ENCODE data around the gene NHEJ1. TPM values are rescaled to one million over a fixed set of nuclear protein-coding genes. Genes with fewer than 3 reads are reported as not detected.

The NHEJ1 gene
- total RNA-seq, 4 donors from 2014 or later, result 13.8 to 23.2 (median 17.5) TPM

GRCh38 chr2:219049282-219049681, 111.3 kb downstream of the NHEJ1 start:
- ATAC-seq (ENCODE audit: low FRiP score) (no peak), DNase-seq (ENCODE audit: low spot score) (no peak)
- TF ChIP-seq, protein P1, sequence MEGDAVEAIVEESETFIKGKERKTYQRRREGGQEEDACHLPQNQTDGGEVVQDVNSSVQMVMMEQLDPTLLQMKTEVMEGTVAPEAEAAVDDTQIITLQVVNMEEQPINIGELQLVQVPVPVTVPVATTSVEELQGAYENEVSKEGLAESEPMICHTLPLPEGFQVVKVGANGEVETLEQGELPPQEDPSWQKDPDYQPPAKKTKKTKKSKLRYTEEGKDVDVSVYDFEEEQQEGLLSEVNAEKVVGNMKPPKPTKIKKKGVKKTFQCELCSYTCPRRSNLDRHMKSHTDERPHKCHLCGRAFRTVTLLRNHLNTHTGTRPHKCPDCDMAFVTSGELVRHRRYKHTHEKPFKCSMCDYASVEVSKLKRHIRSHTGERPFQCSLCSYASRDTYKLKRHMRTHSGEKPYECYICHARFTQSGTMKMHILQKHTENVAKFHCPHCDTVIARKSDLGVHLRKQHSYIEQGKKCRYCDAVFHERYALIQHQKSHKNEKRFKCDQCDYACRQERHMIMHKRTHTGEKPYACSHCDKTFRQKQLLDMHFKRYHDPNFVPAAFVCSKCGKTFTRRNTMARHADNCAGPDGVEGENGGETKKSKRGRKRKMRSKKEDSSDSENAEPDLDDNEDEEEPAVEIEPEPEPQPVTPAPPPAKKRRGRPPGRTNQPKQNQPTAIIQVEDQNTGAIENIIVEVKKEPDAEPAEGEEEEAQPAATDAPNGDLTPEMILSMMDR (IDR thresholded peaks at IDR 0.05), result no peak

- no peak for ATAC-seq (ENCODE audit: low FRiP score)
- TF ChIP-seq, protein P1 (IDR thresholded peaks at IDR 0.05), result no peak
- no peak for DNase-seq (ENCODE audit: low spot score)
Measured at GRCh38 chr2:219045937-219046550, 114.6 kb downstream of the NHEJ1 start.

DNA sequence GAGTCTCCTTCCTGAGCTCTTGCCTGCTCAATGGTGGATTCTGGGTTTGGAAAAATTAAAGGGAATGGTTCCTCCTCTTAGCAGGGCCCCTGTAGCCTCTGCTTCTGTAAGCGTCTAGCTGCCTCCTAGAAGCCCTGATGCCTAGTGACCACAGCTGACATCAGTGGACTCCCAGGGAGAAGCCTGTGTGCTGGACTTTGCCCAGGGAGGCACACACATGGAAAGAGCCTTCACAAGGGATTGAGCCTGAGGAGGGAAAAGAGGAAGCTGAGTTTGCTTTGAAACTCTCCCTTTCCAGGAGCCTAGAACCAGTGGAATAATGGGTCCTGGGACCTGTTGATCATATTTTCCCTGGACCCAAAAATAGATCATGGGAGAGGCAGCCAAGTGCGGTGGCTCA, 117.9 kb downstream of the NHEJ1 start:
- ATAC-seq (ENCODE audit: low FRiP score), result no peak
- TF ChIP-seq, protein P1 (IDR thresholded peaks at IDR 0.05), result no peak
- no peak for DNase-seq (ENCODE audit: low spot score)

GRCh38 chr2:219042157-219042556, 118.5 kb downstream of the NHEJ1 start:
- DNase-seq (ENCODE audit: low spot score) (no peak), ATAC-seq (ENCODE audit: low FRiP score) (no peak)
- TF ChIP-seq, protein P1 (IDR thresholded peaks at IDR 0.05), result no peak

DNA sequence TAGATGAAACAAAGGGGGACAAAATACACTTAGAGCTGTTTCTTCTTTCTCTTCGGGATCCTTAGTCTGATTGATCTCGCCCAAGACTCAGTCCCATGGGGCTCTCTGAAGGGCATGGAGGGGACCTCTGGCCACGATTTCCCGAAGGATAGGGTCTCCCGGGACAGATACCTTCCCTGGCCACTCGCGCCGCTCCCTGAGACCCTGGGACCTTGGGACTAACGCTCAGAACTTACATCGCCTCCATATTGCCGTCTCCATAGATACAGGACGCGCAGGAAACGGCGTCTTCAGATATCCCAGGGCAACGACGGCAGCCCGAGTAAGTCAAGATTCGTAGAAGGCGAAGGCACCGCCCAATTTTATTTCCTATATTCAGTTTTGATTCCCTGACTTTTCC, 119.4 kb downstream of the NHEJ1 start, which contains the start of gene CFAP65:
TSS of gene CFAP65 (minus strand) at position 265 of the 400 bp plus-strand sequence. CDS start 2,468 bp downstream, outside the sequence.
- DNase-seq (ENCODE audit: low spot score) (no peak), ATAC-seq (ENCODE audit: low FRiP score) (no peak)
- TF ChIP-seq, protein P1 (IDR thresholded peaks at IDR 0.05), result no peak

DNA sequence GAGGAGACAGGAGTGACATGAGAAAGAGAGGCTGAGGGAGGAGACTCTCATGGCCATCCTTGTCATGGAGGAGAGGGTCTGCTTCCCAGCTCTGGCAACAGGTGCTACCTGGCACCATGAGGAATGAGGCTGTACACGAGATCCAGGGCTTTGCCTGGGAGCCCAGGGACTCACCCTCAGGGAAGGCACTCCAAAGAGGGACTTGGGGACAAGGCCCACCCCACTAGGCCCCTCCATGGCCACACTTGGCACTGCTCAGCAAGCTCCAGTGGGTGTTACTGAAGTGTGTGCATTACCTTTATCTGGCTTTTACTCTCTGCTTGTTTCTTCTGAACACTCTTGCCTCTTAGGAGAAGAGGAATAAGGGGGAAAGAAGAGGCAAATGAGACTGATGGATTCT, 122.0 kb downstream of the NHEJ1 start:
- TF ChIP-seq, protein P1 (IDR thresholded peaks at IDR 0.05), result no peak
- ATAC-seq (ENCODE audit: low FRiP score) (no peak), DNase-seq (ENCODE audit: low spot score) (no peak)

- ATAC-seq (ENCODE audit: low FRiP score) (no peak), DNase-seq (ENCODE audit: low spot score) (no peak)
- TF ChIP-seq, protein P1 (IDR thresholded peaks at IDR 0.05), result no peak
Measured at GRCh38 chr2:219037783-219038499, 122.7 kb downstream of the NHEJ1 start.
